CD4-positive, alpha-beta T cell treated with Interferon alpha-2 for 1 hour (primary cell): ENCODE results near the gene MYOF.
"Not testable (repeated sequence)": the region's sequence is repeated elsewhere in the genome, so short reads cannot be mapped to it uniquely, and the experiment has no call there.

Experiments
- DNase-seq, 2 donors: peaks; one replicate each; pipeline ENCODE4 v3.0.0-alpha.2; 2020 to 2022

The MYOF gene

DNA sequence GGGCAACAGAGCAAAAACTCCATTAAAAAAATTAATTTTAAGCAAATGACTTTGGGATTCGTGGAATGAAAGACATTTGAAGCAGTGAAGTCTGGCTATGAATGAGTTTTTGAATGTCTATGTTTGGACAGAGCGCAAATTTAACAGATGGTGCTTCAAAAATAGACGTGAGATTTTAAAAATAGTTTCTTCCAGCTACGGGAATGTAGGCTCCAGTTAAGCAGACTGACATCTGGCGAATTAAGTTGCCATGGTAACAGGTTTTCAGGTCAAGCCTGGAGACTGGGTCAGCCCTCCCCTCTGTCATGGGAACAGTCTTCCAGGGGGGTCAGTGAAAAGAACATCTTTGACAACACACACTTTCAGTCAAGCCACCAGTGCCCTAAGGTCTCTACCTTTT is 62.0 kb downstream of the MYOF start:
- DNase-seq = no peak

DNA sequence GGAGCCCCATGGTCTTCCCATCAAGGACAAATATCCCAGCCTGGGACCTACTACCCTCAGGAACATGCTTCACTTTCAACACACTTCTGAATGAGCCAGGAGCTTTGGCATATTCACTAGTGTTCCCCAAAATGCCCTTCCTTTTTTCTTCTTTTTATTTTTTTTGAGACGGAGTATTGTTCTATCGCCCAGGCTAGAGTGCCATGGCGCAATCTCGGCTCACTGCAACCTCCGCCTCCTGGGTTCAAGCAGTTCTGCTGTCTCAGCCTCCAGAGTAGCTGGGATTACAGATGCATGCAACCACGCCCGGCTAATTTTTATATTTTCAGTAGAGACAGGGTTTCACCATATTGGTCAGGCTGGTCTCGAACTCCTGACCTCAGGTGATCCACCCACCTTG is 63.1 kb downstream of the MYOF start:
- not testable (repeated sequence) for DNase-seq

DNA sequence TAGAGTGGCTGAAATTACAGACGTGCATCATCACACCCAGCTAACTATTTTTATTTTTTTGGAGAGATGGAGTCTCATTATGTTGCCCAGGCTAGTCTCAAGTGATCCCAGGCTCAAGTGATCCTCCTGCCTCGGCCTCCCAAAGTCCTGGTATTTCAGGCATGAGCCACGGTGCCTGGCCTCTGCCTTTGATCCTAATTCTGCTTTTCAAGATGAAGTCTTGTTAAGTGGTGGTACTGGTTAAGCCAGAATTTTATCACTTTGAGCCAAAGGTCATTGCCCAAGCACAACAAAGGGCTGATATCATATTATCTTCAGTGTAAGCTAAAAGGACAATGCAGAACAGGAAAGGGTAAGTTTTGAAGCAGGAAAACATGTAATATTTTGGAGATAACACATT is 64.2 kb downstream of the MYOF start:
- no peak for DNase-seq

GRCh38 chr10:93417266-93417665 is 64.9 kb downstream of the MYOF start:
- no peak for DNase-seq

DNA sequence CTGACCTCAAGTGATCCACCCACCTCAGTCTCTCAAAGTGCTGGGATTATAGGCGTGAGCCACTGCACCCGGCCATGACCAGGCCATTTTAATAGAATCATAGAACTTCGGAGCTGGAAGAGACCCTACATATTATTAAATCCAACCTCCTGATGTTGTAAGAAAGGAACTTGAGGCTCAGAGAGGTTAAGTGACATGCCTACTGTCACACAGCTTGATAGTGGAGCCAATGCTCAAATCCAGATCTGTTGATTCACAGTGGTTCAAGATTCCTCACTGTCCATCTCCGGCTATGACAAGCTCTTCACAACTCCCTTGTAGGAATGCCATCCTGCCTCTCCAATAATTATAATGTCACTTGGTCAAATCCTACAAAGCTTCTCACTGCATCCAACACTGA is 65.3 kb downstream of the MYOF start:
- no peak for DNase-seq

DNA sequence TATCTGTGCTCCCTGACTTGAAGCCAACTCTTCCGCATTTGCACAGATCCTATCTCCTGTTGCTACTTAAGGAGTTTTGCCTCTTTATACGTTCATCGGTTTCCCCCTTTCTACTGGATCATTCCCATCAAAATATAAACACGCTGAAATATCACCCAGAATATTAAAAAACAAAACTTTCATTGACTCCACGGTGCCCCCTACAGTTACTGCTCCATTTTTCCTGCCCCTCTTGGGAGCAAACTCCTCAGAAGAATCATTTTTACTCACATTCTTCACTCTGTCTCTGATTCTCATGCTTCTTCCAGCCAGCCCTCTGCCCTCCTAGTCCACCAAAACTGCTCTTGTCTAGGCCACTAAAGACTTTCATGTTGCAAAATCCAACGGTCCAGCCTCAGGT is 66.4 kb downstream of the MYOF start:
- no peak for DNase-seq

- peak; percentile 34 to 49 for DNase-seq
Measured at GRCh38 chr10:93413252-93413689, 68.9 kb downstream of the MYOF start.

DNA sequence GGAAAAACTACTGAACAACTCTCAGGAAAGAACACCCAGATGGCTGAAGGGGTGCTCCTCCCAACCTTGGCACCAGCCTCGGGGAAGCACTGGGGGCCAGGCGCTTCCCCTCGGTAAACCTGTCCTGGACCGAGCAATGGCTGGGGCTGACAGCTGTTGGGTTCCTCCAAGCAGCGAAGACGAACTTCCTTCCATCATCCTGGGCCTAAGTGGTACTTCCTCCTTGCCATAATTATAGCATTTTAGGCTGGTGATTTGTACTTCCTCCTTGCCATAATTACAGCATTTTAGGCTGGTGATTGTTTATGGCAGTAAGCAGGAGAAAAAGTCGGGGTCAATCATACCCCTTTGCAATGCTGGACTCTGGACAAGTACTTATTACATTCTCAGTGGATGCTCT is 69.3 kb downstream of the MYOF start:
- DNase-seq = peak in 1 of 2 donors; percentile 13

GRCh38 chr10:93410697-93411348 is 71.3 kb downstream of the MYOF start:
- DNase-seq = no peak

- DNase-seq = no peak
Measured at GRCh38 chr10:93408783-93409182, 73.4 kb downstream of the MYOF start.

DNA sequence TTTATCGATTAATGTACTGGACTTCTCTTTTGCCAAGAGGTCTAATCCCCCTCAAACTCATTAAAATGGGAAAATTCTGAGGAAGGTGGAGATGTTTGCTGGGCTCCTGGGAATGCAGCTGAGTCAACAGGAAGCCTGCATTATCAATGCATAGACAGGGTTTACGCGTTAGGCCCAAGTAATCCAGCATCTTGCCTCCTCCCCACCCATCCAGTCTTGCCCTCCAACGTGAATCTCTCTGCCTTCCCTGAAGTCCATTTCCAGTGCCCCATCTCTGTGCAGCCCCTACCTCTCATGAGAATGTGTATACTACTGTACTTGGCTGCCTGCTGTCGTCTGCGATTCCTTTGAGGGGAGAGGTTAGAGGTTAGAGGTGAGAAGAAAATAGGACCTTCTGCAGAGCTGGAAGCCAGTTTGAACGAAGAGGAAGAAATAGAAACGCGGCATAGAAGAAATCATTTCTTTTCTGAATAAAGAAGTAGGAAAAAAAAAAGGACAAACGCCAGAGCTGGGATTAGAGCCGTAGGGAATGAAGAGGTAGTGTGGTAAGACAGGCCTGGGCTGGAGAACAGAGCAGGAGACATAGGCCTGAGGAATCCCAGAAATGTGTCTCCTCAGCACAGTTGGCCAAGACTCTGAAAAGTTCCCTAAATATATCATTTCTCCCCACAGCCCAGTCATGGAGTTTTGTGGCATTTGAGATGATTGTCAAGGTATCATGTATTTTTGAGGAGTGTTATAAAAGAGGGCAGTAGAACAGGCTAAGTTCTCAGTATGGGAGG is 75.6 kb downstream of the MYOF start:
- DNase-seq = no peak

- DNase-seq = no peak
Measured at GRCh38 chr10:93404048-93404354, 78.1 kb downstream of the MYOF start.

DNA sequence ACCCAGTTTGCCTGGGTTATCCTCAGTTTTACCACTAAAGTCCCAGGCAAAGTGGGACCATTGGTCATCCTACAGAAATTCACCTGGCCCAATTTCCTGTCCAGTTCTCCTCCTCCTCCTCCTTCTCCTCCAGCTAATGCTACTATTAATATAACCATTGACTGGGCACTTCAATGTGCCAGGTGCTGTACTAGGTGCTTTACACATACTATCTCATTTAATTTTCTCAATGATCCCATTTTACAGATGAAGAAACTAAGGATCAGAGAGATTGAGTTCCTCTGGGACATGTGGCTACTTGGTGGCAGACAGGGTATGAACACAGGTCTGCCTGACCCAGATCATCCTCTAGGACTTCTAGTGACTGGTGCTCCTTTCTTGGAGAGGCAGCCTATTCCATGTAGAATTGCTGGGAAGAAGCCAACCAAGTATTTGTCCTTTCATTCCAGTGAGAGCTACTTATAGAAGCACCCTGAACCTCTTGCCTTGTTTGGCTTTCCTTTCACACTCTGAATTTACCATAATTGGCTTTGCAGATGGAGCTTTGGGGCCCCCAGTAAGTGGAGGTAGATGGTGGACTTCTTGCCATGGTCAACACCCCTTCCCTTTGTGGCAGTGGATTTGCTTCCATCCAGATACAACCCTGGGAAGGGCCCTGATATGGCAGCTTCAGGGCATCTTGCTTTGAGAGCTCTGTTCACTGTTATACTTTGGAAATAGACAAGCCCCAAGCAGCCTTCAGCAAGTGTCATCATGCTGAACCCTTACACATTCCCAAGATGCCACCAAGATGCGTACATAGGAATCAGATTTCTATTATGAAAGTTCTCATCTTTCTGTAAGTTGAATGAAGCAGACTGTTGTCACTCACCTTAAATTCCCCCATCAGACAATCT is 78.7 kb downstream of the MYOF start:
- DNase-seq = no peak

DNA sequence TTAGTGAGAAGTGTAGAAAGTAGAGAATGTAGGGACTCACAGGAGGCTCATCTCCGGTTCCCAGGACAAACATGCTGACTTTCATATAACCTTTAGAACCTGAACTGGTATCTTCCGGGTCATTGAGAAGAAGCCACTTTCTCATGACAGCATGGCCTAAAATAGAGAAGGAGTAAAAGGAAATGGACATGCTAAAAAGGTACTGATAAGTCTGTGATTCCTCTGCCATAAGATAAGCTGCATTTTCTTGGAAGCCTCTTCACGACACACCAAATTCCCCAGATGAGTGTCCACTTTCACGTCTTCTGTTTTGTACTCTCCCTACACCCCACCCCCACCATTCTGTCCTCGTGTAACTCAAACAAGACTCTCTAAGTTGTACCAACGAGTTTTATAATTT is 79.9 kb downstream of the MYOF start:
- no peak for DNase-seq

DNA sequence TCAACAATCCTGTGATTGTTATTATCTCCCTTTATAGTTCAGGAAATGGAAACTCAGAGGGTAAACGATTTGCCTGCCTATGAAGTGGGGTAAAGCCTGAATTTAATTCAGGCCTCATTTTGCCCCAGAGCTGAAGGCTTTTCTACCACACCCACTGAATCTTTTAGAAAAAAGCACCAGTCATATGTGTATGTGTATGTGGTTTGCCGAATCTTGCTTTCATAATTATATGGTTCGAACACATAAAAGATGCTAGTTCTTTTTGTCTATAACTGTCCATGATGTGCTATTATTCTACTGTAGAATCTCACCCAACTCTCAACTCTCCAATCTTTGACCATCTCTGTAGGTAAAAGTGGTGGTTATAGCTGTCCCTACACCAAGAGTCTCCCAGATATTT is 83.6 kb downstream of the MYOF start:
- DNase-seq = no peak

DNA sequence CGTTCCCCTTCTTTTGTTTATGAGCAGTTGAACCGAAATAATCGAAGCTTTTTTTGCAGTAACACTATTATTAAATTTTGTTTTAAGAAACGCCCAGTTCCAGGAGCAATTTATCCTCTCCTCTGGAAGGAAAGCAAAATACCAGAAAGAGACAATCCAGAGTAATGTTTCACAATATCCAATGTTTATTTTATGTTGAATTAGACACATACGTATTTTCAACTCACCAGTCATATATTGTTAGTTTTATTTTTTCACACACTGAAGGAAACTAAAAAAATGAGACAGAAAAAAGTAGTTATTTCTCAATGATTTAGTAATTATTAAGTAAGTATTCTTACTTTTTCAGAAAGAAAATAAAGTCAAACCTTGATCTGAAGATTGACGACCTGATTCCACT is 85.1 kb downstream of the MYOF start:
- DNase-seq = no peak

GRCh38 chr10:93393211-93393610 is 88.9 kb downstream of the MYOF start:
- DNase-seq = no peak

GRCh38 chr10:93392121-93392520 is 90.0 kb downstream of the MYOF start:
- no peak for DNase-seq

DNA sequence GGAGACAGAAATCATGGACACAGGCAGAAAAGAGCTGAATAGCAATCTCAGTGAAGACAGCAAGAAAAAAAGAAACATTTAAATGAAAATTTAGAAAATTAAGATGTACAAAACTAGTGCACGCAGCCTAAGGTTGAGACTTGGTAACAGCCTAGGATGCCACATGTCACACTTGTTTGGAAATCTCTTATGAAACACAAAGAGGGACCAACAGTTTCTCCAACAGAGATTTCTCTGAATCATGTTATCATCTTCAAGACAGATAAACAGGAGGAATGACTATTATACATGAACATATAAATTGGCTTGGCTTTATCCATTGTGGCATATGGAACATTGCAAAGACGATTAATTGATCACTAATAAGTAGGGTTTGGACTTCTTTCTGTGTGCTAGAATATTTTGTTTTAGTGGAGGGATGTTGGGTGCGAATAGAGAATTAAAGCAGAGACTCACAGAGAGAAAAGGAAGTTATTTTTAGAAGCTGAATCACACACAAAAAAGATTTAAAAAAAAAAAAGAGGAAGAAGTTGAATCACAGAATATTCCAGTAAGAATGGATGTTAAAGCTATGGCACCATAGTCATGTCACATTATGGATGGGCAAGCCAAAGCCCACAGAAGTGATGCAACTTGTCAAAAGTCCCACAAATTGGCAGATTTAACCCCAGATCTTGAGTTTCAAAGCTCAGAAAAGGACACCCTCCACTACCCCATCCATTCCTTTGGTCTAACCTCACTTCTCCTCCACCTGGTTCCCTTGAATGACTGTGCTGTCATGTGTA is 91.6 kb downstream of the MYOF start:
- peak in 1 of 2 donors; percentile 19 for DNase-seq

- peak; percentile 30 to 57 for DNase-seq
Measured at GRCh38 chr10:93386631-93387369, 95.3 kb downstream of the MYOF start.

- DNase-seq = no peak
Measured at GRCh38 chr10:93385345-93385744, 96.8 kb downstream of the MYOF start.

- no peak for DNase-seq
Measured at GRCh38 chr10:93384006-93384405, 98.1 kb downstream of the MYOF start.
